AG04449 (cell line): ENCODE data around the gene SENP2.
"Not testable (repeated sequence)": the region's sequence is repeated elsewhere in the genome, so short reads cannot be mapped to it uniquely, and the experiment has no call there.

Source experiments
- CTCF ChIA-PET: fragments of 350-600 bp; formaldehyde crosslinking; extraction: SDS; loops from one replicate; lab custom pipeline; 2021; ENCODE audit warnings: antibody characterized with exemption; lab: Yijun Ruan, JAX
- POLR2A ChIA-PET: fragments of 400-600, 350-600 bp; formaldehyde crosslinking; extraction: SDS; loops from one replicate; lab custom pipeline; 2020; ENCODE audit warnings: antibody characterized with exemption, inconsistent platforms; lab: Yijun Ruan, JAX
- DNase-seq: peaks from one replicate; pipeline ENCODE4 v3.0.0-alpha.2; 2010; ENCODE audit warnings: low read depth, low spot score
- H3K4me3 ChIP-seq: 2 replicates; pipeline ENCODE4 v1.5.1; 2011; ENCODE audit warnings: low read depth, mild to moderate bottlenecking, control low read depth, low read length
- CTCF ChIP-seq: IDR thresholded peaks from one replicate; pipeline ENCODE4 v1.5.1; 2011; ENCODE audit warnings: mild to moderate bottlenecking, moderate library complexity, low read length, control low read depth, inconsistent platforms; ENCODE audit not compliant: insufficient read depth; ENCODE audit errors: missing control alignments

SENP2 gene

GRCh38 chr3:185549651-185550111 lies 36.4 kb upstream of the SENP2 start:
- DNase-seq, result no peak
- CTCF ChIA-PET, result interaction anchor here (5.9 kb wide), 1 partner anchor 9 kb away, joined by 30 read pairs; no protein-coding TSS in a partner anchor
- no peak for TF ChIP-seq CTCF
- POLR2A ChIA-PET, result no interaction called here
- no peak overlapping the region for H3K4me3 ChIP-seq

- no peak within 1 kb of the TSS for H3K4me3 ChIP-seq
- no peak for DNase-seq
- TF ChIP-seq CTCF, result no peak
- POLR2A ChIA-PET, result no interaction called here
- CTCF ChIA-PET, result interaction anchor here (0.6 to 1.1 kb wide), 3 partner anchors 21 to 1059 kb away, joined by 3 to 7 read pairs (median 4); no protein-coding TSS in a partner anchor
Measured at GRCh38 chr3:185552358-185552877, 33.7 kb upstream of the SENP2 start, which contains the start of gene LIPH. LIPH (minus strand) TSS chr3:185552588; CDS start chr3:185552471, 117 bp downstream.

GRCh38 chr3:185555101-185555501 lies 31.0 kb upstream of the SENP2 start:
- DNase-seq, result no peak
- ChIA-PET CTCF (interaction anchor here (1.2 kb wide), 1 partner anchor 20 kb away, joined by 3 read pairs; no protein-coding TSS in a partner anchor), POLR2A (no interaction called here)
- TF ChIP-seq CTCF, result no peak
- no peak overlapping the region for H3K4me3 ChIP-seq

DNA sequence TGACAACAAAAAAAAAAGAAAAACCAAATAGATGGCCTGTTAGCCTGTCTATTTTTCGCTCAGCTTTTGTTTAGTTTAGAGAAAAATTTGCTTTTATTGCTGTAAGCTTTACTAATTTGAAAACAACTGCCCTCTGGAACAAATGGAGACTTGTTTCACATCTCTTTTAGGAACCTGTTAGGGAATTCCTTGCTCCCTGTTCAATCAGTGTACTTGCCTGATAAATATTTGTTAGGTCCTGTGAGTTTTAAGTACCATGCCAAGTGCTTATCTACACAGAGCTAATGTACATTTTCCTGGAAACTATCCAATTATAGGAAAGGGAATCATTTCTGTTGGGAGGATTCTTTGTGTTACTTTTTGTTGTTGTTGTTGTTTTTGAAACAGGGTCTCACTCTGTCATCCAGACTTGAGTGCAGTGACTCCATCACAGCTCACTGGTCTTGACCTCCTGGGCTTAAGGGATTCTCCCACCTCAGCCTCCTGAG lies 30.2 kb upstream of the SENP2 start:
- no peak overlapping the region for H3K4me3 ChIP-seq
- no peak for TF ChIP-seq CTCF
- CTCF ChIA-PET, result interaction anchor here (1.1 to 1.2 kb wide), 2 partner anchors 19 to 96 kb away, joined by 3 to 4 read pairs; no protein-coding TSS in a partner anchor
- POLR2A ChIA-PET, result no interaction called here
- DNase-seq, result no peak

GRCh38 chr3:185556640-185557039 lies 29.5 kb upstream of the SENP2 start:
- CTCF ChIA-PET, result interaction anchor here (1.1 to 1.2 kb wide), 2 partner anchors 18 to 96 kb away, joined by 3 to 4 read pairs; no protein-coding TSS in a partner anchor
- H3K4me3 ChIP-seq, result not testable (repeated sequence)

DNA sequence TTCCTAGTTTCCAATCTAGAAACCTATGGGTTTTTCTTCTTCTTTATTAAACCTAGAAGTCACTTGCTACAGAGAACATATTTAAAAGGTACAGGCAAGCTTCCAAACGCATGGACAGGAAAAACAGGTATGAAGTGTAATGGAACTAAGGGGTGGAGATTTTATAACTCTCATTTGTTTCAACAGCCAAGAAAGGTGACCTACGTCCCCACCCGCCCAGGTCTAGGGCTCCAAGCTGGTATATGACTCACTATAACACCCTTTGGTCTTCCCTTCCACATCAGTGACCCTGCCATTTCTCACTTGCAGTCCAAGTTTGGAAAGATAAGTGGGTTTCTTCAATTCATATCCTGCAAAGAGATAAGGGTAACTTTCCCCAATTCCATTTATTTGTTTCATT lies 27.7 kb upstream of the SENP2 start:
- CTCF ChIA-PET, result interaction anchor here (0.7 to 5.3 kb wide), 23 partner anchors 10 to 250 kb away, joined by 3 to 54 read pairs (median 4); partner anchors contain the start of genes SENP2 and TMEM41A
- DNase-seq, result no peak
- TF ChIP-seq CTCF, result no peak
- POLR2A ChIA-PET, result interaction anchor here (1.8 kb wide), 1 partner anchor 59 kb away, joined by 6 read pairs; the partner anchor contains the start of gene TMEM41A
- H3K4me3 ChIP-seq, result no peak overlapping the region

More at GRCh38 chr3:185556640-185557039, 29.5 kb upstream of the SENP2 start:
- POLR2A ChIA-PET, result interaction anchor here (1.8 kb wide), 1 partner anchor 58 kb away, joined by 6 read pairs; the partner anchor contains the start of gene TMEM41A
- DNase-seq, result not testable (repeated sequence)
